H1 (cell line): Measurements from ENCODE around the gene GGA1. TPM values are rescaled to one million over a fixed set of nuclear protein-coding genes. Genes with fewer than 3 reads are reported as not detected.

Experiments
- CTCF ChIA-PET: fragments of 300-600 bp; sonication (Branson Sonifier 250); formaldehyde crosslinking; loops from one replicate; lab custom pipeline; 2021; ENCODE audit not compliant: partially characterized antibody; lab: Charles Lee
- POLR2A ChIA-PET: fragments of 300-600 bp; sonication (Branson Sonifier 250); formaldehyde crosslinking; loops from one replicate; lab custom pipeline; 2021; ENCODE audit warnings: inconsistent platforms; ENCODE audit not compliant: partially characterized antibody; lab: Charles Lee
- DNase-seq, 2 experiments: peaks; one replicate each; pipeline versions ENCODE4 v3.0.0 to v3.0.0-alpha.2; 2010 to 2022; ENCODE audit warnings: low spot score in 2 of 2, low read depth in 1 of 2, mixed read lengths in 1 of 2
- FAIRE-seq: peaks from 2 replicates; lab custom pipeline; 2011; peaks lifted over from hg19 to GRCh38; lab: Jason Lieb, UNC
- H2AFZ ChIP-seq: 2 replicates; pipeline ENCODE4 v1.8.1; 2012; ENCODE audit warnings: low read length, inconsistent platforms
- H2AK5ac ChIP-seq: 2 replicates; pipeline ENCODE4 v1.6.1; 2013; ENCODE audit warnings: low read depth, low read length
- H2BK120ac ChIP-seq: replicated peaks from 2 replicates; pipeline ENCODE3; 2013; ENCODE audit warnings: low read depth, low read length, inconsistent platforms
- H2BK12ac ChIP-seq: 2 replicates; pipeline ENCODE4 v1.6.1; 2013; ENCODE audit warnings: low read depth, low read length
- H2BK15ac ChIP-seq: 2 replicates; pipeline ENCODE4 v1.6.1; 2013; ENCODE audit warnings: low read length
- H2BK20ac ChIP-seq: 2 replicates; pipeline ENCODE4 v1.6.1; 2013; ENCODE audit warnings: low read length
- H2BK5ac ChIP-seq: 2 replicates; pipeline ENCODE4 v1.6.1; 2013; ENCODE audit warnings: low read depth, low read length
- H3K14ac ChIP-seq: 2 replicates; pipeline ENCODE4 v1.6.1; 2013; ENCODE audit warnings: inconsistent platforms; ENCODE audit not compliant: insufficient read length
- H3K18ac ChIP-seq: 2 replicates; pipeline ENCODE4 v1.6.1; 2013; ENCODE audit warnings: low read length; ENCODE audit errors: extremely low read depth
- H3K23ac ChIP-seq: 2 replicates; pipeline ENCODE4 v1.6.1; 2013; ENCODE audit warnings: inconsistent platforms; ENCODE audit not compliant: insufficient read length
- H3K23me2 ChIP-seq: 2 replicates; pipeline ENCODE4 v1.6.1; 2013; ENCODE audit warnings: low read depth, low read length
- H3K27ac ChIP-seq: 2 replicates; pipeline ENCODE4 v1.6.1; 2011; ENCODE audit warnings: low read depth, low read length, inconsistent platforms
- H3K27me3 ChIP-seq, 4 experiments: replicated peaks in 1 of 4; 1 replicate in 1 of 4; 2 replicates in 3 of 4; pipeline versions ENCODE4 v1.6.1 to v1.8.1; 2011 to 2013; ENCODE audit warnings: low read length in 3 of 4, mild to moderate bottlenecking in 3 of 4, inconsistent platforms in 2 of 4, mixed read lengths in 2 of 4, moderate library complexity in 1 of 4; ENCODE audit not compliant: control insufficient read depth in 3 of 4, insufficient read depth in 3 of 4; ENCODE audit errors: extremely low read depth in 1 of 4
- H3K36me3 ChIP-seq, 4 experiments: 2 replicates each; pipeline versions ENCODE4 v1.6.1 to v1.8.1; 2011 to 2013; ENCODE audit warnings: mild to moderate bottlenecking in 4 of 4, low read length in 3 of 4, moderate library complexity in 2 of 4, control low read depth in 1 of 4, inconsistent platforms in 1 of 4; ENCODE audit not compliant: insufficient read depth in 4 of 4, control insufficient read depth in 2 of 4
- H3K4ac ChIP-seq: replicated peaks from 2 replicates; pipeline ENCODE3; 2013; ENCODE audit warnings: low read length, low read depth, mixed read lengths, inconsistent platforms; ENCODE audit not compliant: insufficient read length
- H3K4me1 ChIP-seq, 4 experiments: replicated peaks in 1 of 4; 1 replicate in 1 of 4; 2 replicates in 3 of 4; pipeline versions ENCODE4 v1.6.1 to v1.8.1; 2011 to 2013; ENCODE audit warnings: low read length in 3 of 4, inconsistent platforms in 2 of 4, mixed read lengths in 1 of 4; ENCODE audit not compliant: insufficient read depth in 4 of 4, control insufficient read depth in 3 of 4
- H3K4me2 ChIP-seq, 2 experiments: 2 replicates each; pipeline versions ENCODE4 v1.6.1 to v1.8.1; 2011 to 2013; ENCODE audit warnings: low read depth in 2 of 2, low read length in 2 of 2, control low read depth in 1 of 2, inconsistent platforms in 1 of 2, mild to moderate bottlenecking in 1 of 2; ENCODE audit not compliant: insufficient read depth in 1 of 2
- H3K4me3 ChIP-seq, 4 experiments: fragments of 200-600, 300-600 bp in 1 of 4; sonication (generic), shearing (Covaris generic), sonication (Bioruptor Twin) in 1 of 4; 2 replicates each; pipeline versions ENCODE4 v1.5.1 to v1.8.1; 2011 to 2016; ENCODE audit warnings: low read length in 4 of 4, low read depth in 3 of 4, control low read depth in 2 of 4, inconsistent platforms in 2 of 4, mild to moderate bottlenecking in 2 of 4, mixed read lengths in 1 of 4, moderate library complexity in 1 of 4; ENCODE audit not compliant: insufficient read depth in 2 of 4; ENCODE audit errors: extremely low read depth in 1 of 4
- H3K56ac ChIP-seq: replicated peaks from 2 replicates; pipeline ENCODE3; 2013; ENCODE audit warnings: low read depth, mild to moderate bottlenecking, mixed read lengths, low read length, inconsistent platforms; ENCODE audit not compliant: insufficient read length
- H3K79me1 ChIP-seq: 2 replicates; pipeline ENCODE4 v1.6.1; 2013; ENCODE audit warnings: low read depth, low read length, control low read depth
- H3K79me2 ChIP-seq, 2 experiments: 2 replicates each; pipeline versions ENCODE4 v1.6.1 to v1.8.1; 2012 to 2013; ENCODE audit warnings: low read length in 2 of 2, mild to moderate bottlenecking in 2 of 2, inconsistent platforms in 1 of 2; ENCODE audit not compliant: insufficient read depth in 2 of 2, control insufficient read depth in 1 of 2
- H3K9ac ChIP-seq, 4 experiments: replicated peaks in 1 of 4; 1 replicate in 1 of 4; 2 replicates in 3 of 4; pipeline versions ENCODE4 v1.6.1 to v1.8.1; 2011 to 2013; ENCODE audit warnings: low read depth in 3 of 4, low read length in 3 of 4, control low read depth in 2 of 4, mild to moderate bottlenecking in 2 of 4, moderate library complexity in 2 of 4, inconsistent platforms in 1 of 4; ENCODE audit errors: extremely low read depth in 1 of 4
- H3K9me3 ChIP-seq, 2 experiments: 2 replicates each; pipeline versions ENCODE4 v1.6.1 to v1.8.1; 2012 to 2013; ENCODE audit warnings: mild to moderate bottlenecking in 2 of 2, moderate library complexity in 2 of 2, control low read depth in 1 of 2, inconsistent platforms in 1 of 2, low read depth in 1 of 2, low read length in 1 of 2, mixed read lengths in 1 of 2; ENCODE audit not compliant: insufficient read depth in 2 of 2
- H4K20me1 ChIP-seq, 2 experiments: replicated peaks in 1 of 2; 2 replicates each; pipeline versions ENCODE3 to v1.8.1; 2011 to 2013; ENCODE audit warnings: inconsistent platforms in 2 of 2, low read length in 2 of 2, mild to moderate bottlenecking in 1 of 2; ENCODE audit not compliant: insufficient read depth in 2 of 2, control insufficient read depth in 1 of 2
- H4K5ac ChIP-seq: 2 replicates; pipeline ENCODE4 v1.6.1; 2013; ENCODE audit warnings: low read length, low read depth, mixed read lengths, inconsistent platforms; ENCODE audit not compliant: insufficient read length
- H4K8ac ChIP-seq: 2 replicates; pipeline ENCODE4 v1.8.0; 2013; ENCODE audit warnings: mild to moderate bottlenecking, moderate library complexity, low read length, inconsistent platforms; ENCODE audit not compliant: insufficient read depth; ENCODE audit errors: extremely low read depth
- H4K91ac ChIP-seq: replicated peaks from 2 replicates; pipeline ENCODE3; 2013; ENCODE audit warnings: low read length, mixed read lengths, inconsistent platforms; ENCODE audit not compliant: insufficient read length
- MAX ChIP-seq: IDR thresholded peaks from 2 replicates; pipeline ENCODE4 v1.6.1; 2012; ENCODE audit warnings: inconsistent platforms
- TCF12 ChIP-seq: IDR thresholded peaks from 2 replicates; pipeline ENCODE4 v1.6.1; 2011; ENCODE audit warnings: low read depth, mild to moderate bottlenecking, low read length
- WGBS, 2 experiments: shearing (Covaris generic) in 1 of 2; methylation state at CpG; one replicate each; pipeline versions ENCODE4 v1.1.6 to v1.1.7; 2013 to 2015; ENCODE audit warnings: low lambda C conversion rate in 2 of 2, mixed read lengths in 2 of 2, inconsistent platforms in 1 of 2, low coverage in 1 of 2, missing lambda C conversion rate in 1 of 2; ENCODE audit not compliant: insufficient replicate concordance in 2 of 2, insufficient coverage in 1 of 2, insufficient read length in 1 of 2; ENCODE audit errors: extremely low coverage in 1 of 2, missing lambda C conversion rate in 1 of 2; 5-methylcytosine and 5-hydroxymethylcytosine counted together
- polyA plus RNA-seq, 7 experiments: library from polyadenylated mRNA; depleted of rRNA in 3 of 7; stranded (reverse) in 5 of 7; unstranded in 2 of 7; fragments of >200 nt in 5 of 7; fragments of 200-250 nt in 2 of 7; gene quantifications; 1 replicate in 5 of 7; 2 replicates in 1 of 7; 4 replicates in 1 of 7; pipeline versions ENCODE4 v1.2.1 to v1.2.3, GENCODE V29; 2011 to 2013; ENCODE audit warnings: missing spikeins in 2 of 7, mixed read lengths in 2 of 7
- total RNA-seq: library from RNA; stranded (reverse); fragmentation: NEBNext Ultra II Directional; extraction: Animal tissue kit (Norgen Biotek cat#: 25700); gene quantifications from 2 replicates; pipeline ENCODE4 v1.2.1, GENCODE V29; 2021

GGA1 gene
- total and polyA plus RNA-seq, 2 of the 8 experiments (the other 6 are each of a cell fraction or from before 2014, with no cell fraction given), result 49.3 to 57.2 TPM

DNA sequence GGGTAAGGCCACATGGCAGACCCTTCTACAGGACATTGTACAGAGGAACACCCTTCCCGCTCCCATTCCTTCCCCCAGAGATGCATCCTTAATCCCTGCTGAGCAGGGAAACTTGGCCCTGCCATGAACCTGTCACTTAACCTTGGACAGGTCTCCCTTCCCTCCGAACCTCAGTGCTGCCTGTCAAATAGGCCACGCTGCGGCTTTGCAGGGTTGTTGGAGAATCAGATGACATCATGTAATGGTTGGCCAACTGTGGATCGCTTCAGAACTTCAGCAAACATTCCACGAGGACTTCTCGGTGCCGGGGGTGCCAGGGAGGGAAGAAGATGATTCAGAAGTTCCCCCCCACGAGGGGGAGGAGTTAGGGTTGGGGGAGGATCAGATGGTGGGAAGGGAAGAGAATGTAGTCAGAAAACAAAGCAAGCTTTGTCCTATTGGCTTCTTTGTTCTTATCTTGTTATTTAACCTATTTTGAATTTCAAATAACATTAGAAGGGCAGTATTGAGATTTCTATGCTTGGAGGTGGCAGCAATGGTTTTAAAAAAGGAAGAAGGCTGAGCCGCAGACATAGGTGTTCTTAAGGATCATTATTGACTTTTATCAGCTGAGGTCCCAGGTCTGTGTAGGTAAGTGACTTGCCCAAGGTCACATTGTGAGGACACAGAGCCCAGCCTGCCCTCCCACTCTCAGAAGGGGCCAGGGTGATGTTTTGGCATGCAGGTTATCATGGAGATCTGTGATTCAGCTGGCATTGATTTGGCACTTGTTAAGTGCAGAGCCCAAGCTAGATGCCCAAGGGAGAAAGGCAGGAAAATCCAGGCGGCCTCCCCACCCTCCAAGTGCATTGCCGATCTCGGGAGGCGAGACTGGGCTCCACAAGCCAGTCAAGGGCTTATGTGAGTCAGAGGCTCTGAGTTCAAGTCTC lies 45.2 kb upstream of the GGA1 start:
- no peak overlapping the region for H3K23ac ChIP-seq
- H3K36me3 ChIP-seq, result no peaks in the 10 kb centered on the region
- peaks cover 15% of the 10 kb centered on the region; the same call in 1 of the 2 replicates for H3K23me2 ChIP-seq
- H3K4me3 ChIP-seq, result no peak overlapping the region
- H2BK15ac ChIP-seq, result peak overlapping the region; percentile 88
- H4K8ac ChIP-seq, result no peak overlapping the region; the same call in 1 of the 2 replicates
- H3K9ac ChIP-seq, result no peak overlapping the region
- ChIA-PET CTCF (interaction anchor here (0.6 to 39.4 kb wide), 15 partner anchors 8 to 277 kb away, joined by 3 to 1347 read pairs (median 4); partner anchors contain the start of genes CARD10 and LGALS2), POLR2A (interaction anchor here (0.7 to 12.2 kb wide), 5 partner anchors 16 to 286 kb away, joined by 3 to 198 read pairs (median 5); no protein-coding TSS in a partner anchor)
- H3K4me2 ChIP-seq, result peak overlapping the region in 1 of 2 experiments; percentile 38; a peak in 2 of 4 replicates
- no peak overlapping the region for H3K14ac ChIP-seq
- H3K79me2 ChIP-seq, result no peaks in the 10 kb centered on the region
- H2BK120ac ChIP-seq, result no peak overlapping the region
- H3K27ac ChIP-seq, result no peak overlapping the region
- peaks cover 6 to 22% (median 11%) of the 10 kb centered on the region in 4 experiments; a peak in 6 of 7 replicates for H3K27me3 ChIP-seq
- H3K4ac ChIP-seq, result no peak overlapping the region
- H4K5ac ChIP-seq, result no peak overlapping the region
- TF ChIP-seq TCF12 (no peak), MAX (0 out of 2 replicates have a peak, but pooled peaks have one; percentile 20)
- DNase-seq, result no peak
- H3K79me1 ChIP-seq, result no peaks in the 10 kb centered on the region
- peak overlapping the region; percentile 68 for H4K91ac ChIP-seq
- no peaks in the 10 kb centered on the region for H3K9me3 ChIP-seq
- no peaks in the 10 kb centered on the region for H4K20me1 ChIP-seq
- 71% methylated on average over 14 of the region's 14 CpGs; no CpG with 5 or more reads in 1 of the 2 experiments for WGBS, 2 experiments
- H2BK5ac ChIP-seq, result peak overlapping the region; percentile 75; the same call in 1 of the 2 replicates
- no peak for FAIRE-seq
- no peak overlapping the region for H2AFZ ChIP-seq
- peak overlapping the region; percentile 96 for H2AK5ac ChIP-seq
- H3K4me1 ChIP-seq, result peaks cover 7 to 38% (median 17%) of the 10 kb centered on the region in 4 experiments
- peak overlapping the region; percentile 71 for H3K18ac ChIP-seq
- H2BK20ac ChIP-seq, result peak overlapping the region; percentile 86; the same call in 1 of the 2 replicates
- peak overlapping the region; percentile 100 for H2BK12ac ChIP-seq
- no peak overlapping the region for H3K56ac ChIP-seq
